ENCODE data around the gene POLK.

The POLK gene

DNA sequence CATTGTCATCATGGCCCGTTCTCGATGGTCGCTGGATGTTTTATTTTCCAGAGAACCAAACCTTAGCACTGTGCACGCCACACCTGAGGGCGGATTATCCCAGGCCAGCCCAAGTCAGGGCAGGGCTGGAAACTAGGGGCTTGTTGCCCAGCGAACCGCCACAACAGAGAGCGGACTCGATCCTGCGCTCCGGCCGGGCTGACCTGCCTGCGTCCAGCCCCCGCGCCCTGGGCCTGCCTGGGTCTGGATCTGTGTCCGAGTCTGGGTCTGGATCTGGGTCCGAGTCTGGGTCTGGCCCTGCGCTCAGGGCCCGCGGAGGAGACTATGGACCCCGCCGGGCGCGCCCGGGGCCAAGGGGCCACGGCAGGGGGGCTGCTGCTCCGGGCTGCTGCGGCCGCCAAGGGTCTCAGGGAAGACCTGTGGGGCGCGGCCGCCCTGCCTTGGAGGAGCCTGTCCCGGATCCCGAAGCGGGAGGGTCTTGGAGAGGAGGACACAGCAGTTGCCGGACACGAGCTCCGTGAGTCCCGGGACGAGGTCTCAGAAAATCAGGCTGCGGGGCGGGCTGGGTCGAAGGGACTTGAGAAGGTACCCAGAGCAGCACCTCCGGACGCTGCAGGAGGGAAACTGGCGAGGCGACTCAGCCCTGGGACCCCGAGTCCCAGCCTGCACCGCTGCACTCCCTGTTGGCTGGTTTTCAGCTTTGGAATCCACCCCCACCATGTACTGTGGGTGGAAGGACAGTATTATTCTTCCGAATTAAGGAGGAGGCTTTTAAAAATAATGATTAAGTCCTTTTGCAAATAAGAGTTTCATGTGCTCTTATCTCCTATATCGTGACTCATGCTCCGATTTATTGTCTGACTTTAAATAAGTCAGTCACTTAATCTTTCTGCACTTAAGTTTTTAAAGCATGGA is 99.9 kb downstream of the POLK start, which contains the start of gene ANKDD1B:
ANKDD1B (plus strand) TSS at position 143 of the 915 bp plus-strand sequence; CDS start at position 325, 182 bp downstream.
- DNase-seq, result no peak

GRCh38 chr5:75612226-75612569 is 100.5 kb downstream of the POLK start:
- no peak for DNase-seq

DNA sequence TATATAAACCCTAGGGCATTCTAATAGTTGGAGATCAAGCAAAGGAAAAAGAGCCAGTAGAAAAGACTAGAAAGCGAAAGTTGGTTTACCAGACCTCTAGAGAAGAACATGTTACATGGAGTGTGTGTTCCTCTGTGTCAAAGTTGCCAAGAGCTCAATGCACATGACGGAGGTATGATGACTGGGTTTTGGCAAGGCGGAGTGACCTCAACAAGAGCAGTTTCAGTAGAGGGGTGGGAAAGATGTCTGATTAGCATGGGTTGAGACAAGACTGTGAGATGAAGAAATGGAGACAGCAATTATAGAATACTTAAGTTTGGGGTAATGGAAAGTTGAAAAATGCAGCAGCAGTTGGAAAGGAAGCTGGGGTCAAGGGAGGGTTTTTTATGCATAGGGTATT is 101.2 kb downstream of the POLK start:
- DNase-seq, result no peak

DNA sequence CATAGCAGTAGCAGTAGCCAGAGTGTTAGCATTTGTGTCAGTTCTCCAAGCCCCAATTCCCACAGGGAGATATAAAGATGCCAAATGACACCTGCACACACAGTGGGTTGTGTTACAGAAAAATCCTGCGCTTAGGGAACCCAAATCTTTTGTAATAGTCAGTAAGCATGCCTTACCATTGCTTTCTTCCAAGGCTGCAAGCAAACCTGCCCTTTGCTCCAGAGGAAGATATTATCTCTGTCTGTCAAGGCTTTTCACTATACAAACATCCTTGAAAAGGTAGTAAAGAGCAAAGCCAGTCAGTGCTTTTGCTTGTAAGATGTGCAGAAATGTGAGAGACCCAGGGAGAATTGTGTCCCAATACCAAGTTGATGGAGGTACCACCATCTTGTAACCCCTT is 102.5 kb downstream of the POLK start:
- DNase-seq, result no peak

DNA sequence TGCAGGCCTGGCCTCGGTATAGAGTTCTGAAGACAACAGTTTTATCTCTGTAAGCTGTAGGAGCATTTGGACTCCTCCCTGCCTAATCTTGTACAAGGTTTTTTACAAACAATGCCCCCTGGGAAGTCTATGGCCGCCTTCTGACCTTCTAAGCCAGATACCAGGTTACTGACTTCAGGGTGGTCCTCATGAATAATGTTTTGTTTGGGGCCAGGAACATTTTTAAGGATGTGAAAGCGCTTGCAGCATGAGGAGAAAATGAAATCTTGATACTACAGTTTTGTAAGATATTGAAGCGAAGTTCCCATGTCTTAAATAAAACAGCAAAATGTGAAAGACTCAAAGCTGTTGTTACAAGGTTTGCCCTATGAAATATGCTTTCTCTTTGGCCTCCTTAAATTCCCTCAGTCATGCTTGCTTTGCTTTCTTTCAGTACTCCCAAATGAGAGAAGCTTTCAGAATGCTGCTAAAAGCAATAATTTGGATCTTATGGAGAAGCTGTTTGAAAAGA is 104.7 kb downstream of the POLK start:
- no peak for DNase-seq

DNA sequence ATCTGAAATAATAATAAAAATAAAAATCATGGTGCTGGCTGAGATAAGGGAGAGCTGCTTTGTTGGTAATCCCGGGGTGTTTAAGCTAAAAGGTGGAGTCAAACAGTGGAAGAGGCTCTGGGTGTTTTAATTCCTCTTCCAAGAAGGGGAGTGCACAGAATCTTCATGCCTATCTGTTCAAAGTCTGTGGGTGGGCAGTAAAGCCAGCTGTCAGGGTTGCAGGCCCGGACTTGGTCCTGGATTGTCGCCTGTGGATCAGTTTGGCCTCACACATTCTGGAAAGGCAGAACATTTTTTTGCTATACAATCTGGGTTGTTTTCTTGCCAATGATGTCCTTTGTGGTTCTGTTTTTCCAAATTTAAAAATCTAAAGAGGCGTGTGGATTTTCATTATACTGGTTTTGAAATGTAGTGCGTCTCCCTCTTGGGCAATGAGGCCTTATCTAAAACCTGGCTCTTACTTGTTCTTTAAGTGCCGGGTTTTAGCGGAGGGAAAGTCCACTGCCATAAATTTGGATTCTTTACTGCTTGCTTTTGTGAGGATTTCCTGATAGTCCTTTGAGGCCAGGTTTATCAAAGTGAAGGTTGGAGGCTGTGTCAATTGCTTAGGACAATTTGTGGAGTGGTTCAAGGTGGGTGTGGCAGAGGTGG is 105.4 kb downstream of the POLK start:
- DNase-seq, result no peak

GRCh38 chr5:75617736-75618352 is 106.2 kb downstream of the POLK start:
- no peak for DNase-seq

- no peak for DNase-seq
Observed at GRCh38 chr5:75620184-75620959, 108.7 kb downstream of the POLK start.

- DNase-seq, result no peak
Observed at GRCh38 chr5:75622564-75622963, 110.9 kb downstream of the POLK start.

- no peak for DNase-seq
Observed at GRCh38 chr5:75623846-75624245, 112.2 kb downstream of the POLK start.

GRCh38 chr5:75626959-75627358 is 115.3 kb downstream of the POLK start:
- no peak for DNase-seq

- DNase-seq, result no peak
Observed at GRCh38 chr5:75627801-75628200, 116.1 kb downstream of the POLK start.

- DNase-seq, result no peak
Observed at GRCh38 chr5:75630875-75631274, 119.2 kb downstream of the POLK start.

GRCh38 chr5:75632321-75632720 is 120.6 kb downstream of the POLK start:
- DNase-seq, result no peak

DNA sequence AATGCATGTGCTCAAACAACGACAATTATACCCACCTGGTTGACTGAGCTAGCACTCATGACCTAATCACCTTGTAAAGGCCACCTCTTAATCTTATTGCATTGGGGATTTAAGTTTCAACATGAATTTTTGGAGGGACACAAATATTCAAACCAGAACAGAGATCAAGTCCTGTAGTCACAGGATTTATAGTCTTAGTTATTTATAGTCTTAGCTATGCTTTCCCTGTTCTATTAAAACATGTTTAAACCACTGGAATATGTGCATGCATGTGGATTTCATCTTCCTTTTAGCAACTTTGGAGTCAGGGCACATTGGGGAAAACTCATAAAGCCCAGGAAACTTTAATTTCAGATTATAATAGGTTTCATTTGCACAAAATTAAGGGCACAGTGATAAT is 126.3 kb downstream of the POLK start:
- DNase-seq, result no peak

DNA sequence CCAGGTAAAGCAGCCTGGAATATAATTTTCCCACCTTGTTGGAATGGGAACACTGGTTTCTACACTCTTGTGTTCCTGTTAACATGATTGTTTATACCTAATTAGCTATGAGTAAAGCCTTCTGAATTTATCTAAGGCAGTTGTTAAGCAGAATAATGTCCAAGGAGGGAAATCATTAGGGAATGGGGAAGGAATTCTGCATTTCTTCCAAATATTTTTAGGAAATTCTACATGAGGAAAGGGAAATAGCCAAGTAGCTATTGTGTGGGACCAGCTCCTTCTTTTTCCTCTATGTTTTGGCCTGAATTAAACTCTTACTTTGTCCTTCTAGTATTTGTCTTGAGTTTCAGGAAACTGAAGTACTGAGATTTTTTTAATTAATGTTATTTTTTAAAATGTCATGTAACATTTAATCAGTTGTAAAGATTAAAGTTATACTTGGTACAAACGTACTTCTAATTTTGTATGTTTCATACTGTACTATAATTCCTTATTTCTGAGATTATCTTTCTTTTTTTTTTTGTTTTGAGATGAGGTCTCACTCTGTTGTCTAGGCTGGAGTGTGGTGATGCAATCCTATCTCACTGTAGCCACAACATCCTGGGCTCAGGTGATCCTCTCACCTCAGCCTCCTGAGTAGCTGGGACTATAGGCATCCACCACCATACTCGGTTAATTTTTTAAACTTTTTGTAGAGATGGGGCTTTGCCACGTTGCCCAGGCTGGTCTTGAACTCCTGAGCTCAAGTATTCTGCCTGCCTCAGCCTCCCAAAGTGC is 128.0 kb downstream of the POLK start:
- DNase-seq, result no peak

DNA sequence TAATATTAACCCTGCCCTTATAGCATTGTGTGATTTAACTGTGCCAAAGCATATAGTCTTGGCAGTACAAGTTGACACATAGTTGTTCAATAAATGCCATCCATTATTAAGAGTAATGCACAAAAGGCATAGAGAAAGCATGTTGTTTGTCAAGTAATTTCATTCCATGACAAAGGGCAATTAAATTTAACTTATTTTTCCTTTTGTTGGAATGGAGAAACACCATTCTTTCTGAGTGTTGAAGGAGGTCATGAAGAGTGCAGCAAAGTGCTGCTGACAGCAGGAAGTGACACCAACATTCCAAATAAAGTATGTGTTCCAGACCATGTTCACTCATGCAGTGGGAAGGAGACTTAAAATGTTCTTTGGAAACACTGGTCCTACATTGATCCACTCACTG is 128.7 kb downstream of the POLK start:
- DNase-seq, result no peak

- DNase-seq, result no peak
Observed at GRCh38 chr5:75640826-75641225, 129.1 kb downstream of the POLK start.

GRCh38 chr5:75648712-75649111 is 137.0 kb downstream of the POLK start:
- DNase-seq, result no peak

Data from NCI-H510A (cell line).